SK-N-MC (cell line): Measurements from ENCODE around the gene DHRS1.

Source experiments
- EZH2 ChIP-seq: fragments of 200-600 bp; sonication (generic); IDR thresholded peaks from one replicate; pipeline ENCODE4 v1.6.1; 2017; ENCODE audit warnings: antibody characterized with exemption
- FOXP2 ChIP-seq: optimal IDR thresholded peaks from 2 replicates; pipeline ENCODE3; 2011; ENCODE audit warnings: mild to moderate bottlenecking, moderate library complexity; ENCODE audit not compliant: insufficient read depth; ENCODE audit errors: extremely low read length, control extremely low read depth
- POLR2AphosphoS5 ChIP-seq: IDR thresholded peaks from 2 replicates; pipeline ENCODE4 v1.6.1; 2012; ENCODE audit warnings: mild to moderate bottlenecking, low read depth, low read length, borderline replicate concordance

GRCh38 chr14:24337824-24338175, 38.2 kb upstream of the DHRS1 start:
- no peak for TF ChIP-seq EZH2
- TF ChIP-seq POLR2AphosphoS5, result no peak
- TF ChIP-seq FOXP2, result no peak
